Lung microvascular endothelial cell (primary cell): ENCODE measurements around the gene LRRC56. TPM values are rescaled to one million over a fixed set of nuclear protein-coding genes. Genes with fewer than 3 reads are reported as not detected.

Experiments used
- DNase-seq, 2 donors: peaks; one replicate each; pipeline versions ENCODE4 v3.0.0 to v3.0.0-alpha.2; 2010; ENCODE audit warnings: low read depth in 2 of 2
- total RNA-seq: library from RNA; depleted of rRNA; stranded (reverse); fragments of >200 nt; gene quantifications from 2 replicates; pipeline ENCODE4 v1.2.1, GENCODE V29; 2014

The LRRC56 gene, protein sequence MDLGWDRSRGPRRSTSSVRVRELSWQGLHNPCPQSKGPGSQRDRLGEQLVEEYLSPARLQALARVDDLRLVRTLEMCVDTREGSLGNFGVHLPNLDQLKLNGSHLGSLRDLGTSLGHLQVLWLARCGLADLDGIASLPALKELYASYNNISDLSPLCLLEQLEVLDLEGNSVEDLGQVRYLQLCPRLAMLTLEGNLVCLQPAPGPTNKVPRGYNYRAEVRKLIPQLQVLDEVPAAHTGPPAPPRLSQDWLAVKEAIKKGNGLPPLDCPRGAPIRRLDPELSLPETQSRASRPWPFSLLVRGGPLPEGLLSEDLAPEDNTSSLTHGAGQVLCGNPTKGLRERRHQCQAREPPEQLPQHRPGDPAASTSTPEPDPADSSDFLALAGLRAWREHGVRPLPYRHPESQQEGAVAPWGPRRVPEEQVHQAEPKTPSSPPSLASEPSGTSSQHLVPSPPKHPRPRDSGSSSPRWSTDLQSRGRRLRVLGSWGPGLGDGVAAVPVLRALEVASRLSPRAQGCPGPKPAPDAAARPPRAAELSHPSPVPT
- 0.22 and 0.60 TPM in 2 replicates for total RNA-seq

DNA sequence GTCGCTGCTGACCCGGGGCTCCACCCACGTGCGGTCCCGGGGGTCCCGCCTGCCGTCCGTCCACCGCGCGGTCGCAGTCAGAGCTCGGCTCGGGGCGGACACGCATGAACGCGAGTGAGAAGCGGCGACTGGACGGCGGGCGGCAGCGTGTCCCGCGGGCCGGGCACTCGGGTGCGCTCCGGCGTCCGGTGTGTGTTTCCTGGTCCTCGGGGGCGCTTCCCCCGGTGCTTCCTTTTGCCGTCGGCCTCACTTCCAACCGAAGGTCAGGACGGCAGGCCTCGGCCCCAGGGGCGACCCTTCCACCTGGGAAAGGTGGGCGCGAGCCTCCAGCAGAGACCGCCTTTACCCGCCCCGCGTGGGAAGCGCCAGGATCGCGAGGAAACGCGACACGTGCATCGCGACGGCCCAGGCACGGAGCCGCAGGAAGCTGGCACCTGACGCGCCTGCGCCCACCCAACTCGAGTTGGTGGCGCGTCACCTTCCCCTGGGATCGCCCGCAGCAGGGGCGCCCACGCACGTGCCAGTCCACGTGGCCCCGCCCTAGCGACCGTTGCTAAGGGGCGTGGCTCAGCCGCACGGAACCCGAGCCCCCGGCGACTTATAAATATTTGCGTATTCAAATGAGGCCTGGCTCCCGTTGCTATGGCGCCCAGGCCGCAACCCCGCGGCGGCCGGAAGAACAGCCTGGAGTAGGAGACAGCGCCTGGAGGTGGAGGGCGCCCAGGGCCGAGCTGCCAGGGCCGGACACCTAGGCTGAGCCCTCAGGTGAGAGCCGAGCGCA lies at the start of gene LRRC56:
Gene LRRC56 (plus strand): TSS at position 687 of the 781 bp plus-strand sequence. CDS start 3,158 bp downstream, outside the sequence.
- peak; percentile 67 to 81 for DNase-seq

DNA sequence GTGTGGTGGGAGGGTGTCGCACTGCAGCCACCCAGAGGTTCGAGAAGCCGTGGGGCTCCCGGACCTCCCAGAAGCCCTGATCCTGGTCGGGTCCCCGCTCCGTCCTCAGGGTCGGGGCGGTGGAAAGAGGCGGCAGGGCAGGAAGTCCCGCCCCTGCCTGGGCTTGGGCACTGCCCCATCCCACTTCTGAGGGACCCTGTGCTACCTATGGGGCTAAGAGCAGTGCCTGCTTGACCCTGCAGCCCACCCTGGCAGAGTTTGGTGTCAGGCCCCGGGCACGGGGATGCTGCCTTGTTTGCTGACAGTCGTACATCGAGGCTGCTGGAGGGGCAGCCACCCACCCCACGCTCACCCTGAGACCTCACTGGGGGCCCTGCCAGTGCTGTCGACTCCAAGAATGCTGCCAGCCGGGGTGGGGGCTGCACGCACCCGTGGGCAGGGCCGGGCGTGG lies 49.7 kb upstream of the LRRC56 start:
- no peak for DNase-seq

DNA sequence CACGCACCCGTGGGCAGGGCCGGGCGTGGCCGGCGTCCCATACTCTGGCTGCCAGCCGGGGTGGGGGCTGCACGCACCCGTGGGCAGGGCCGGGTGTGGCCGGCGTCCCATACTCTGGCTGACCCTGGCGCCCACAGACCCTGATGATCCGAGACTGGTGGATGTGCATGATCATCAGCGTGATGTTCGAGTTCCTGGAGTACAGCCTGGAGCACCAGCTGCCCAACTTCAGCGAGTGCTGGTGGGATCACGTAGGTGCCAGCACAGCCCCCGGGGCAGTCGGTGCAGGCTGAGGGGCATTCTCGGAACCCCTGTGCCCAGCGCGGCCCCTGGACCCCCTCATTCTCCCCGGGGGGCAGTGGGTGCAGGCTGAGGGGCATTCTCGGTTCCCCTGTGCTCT lies 49.3 kb upstream of the LRRC56 start:
- no peak for DNase-seq

DNA sequence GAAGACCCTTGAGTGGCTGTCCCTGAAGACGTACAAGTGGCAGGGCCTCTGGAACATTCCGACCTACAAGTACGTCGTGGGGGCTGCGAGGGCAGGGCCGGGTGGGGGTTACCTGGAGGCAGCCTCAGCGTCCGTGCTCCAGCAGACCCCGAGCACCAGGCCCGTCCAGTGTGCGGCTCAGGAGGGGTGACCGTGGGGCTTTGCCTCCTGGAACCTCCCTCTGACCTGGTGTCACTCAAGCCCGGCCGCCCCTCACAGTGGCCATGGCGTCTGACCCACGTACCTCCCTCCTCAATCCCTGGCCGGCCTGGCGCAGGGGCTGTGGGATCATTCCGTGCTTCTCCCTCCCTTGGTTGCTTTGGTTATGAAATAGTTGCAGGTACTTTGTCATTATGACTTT lies 48.7 kb upstream of the LRRC56 start:
- no peak for DNase-seq

DNA sequence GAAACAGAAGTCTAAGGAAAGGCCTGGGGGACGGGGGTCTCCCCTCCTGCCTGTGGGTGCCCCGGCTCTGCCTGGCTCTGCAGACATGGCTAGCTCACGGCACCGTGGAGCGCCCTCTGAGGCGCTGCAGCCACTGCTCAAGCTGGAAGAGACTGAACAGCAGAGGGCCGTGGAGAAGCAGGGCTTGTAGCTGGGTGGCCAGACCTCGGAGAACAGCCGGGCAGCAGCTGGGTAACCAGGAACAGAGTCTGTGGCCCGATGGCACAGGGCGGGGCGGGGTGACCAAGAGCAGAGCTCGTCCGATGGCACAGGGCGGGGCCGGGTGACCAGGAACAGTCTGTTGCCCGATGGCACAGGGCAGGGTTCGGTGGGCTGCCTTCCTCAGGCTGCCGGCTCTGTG lies 48.3 kb upstream of the LRRC56 start:
- no peak for DNase-seq

DNA sequence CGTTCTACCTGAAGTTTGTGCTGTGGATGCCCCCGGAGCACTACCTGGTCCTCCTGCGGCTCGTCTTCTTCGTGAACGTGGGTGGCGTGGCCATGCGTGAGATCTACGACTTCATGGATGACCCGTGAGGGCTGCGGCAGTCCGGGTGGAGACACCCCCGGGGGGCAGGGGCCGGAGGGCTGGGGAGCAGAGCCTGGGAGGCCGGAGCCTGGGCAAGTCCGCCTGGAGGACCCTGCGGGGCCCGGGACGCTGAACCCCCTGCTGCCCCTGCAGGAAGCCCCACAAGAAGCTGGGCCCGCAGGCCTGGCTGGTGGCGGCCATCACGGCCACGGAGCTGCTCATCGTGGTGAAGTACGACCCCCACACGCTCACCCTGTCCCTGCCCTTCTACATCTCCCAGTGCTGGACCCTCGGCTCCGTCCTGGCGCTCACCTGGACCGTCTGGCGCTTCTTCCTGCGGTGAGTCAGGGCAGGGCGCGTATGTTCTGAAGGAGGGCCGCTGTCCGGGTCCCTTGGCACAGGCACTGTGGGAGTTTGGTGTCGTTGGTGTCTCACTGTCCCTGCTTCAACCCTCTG lies 47.6 kb upstream of the LRRC56 start:
- DNase-seq: no peak

DNA sequence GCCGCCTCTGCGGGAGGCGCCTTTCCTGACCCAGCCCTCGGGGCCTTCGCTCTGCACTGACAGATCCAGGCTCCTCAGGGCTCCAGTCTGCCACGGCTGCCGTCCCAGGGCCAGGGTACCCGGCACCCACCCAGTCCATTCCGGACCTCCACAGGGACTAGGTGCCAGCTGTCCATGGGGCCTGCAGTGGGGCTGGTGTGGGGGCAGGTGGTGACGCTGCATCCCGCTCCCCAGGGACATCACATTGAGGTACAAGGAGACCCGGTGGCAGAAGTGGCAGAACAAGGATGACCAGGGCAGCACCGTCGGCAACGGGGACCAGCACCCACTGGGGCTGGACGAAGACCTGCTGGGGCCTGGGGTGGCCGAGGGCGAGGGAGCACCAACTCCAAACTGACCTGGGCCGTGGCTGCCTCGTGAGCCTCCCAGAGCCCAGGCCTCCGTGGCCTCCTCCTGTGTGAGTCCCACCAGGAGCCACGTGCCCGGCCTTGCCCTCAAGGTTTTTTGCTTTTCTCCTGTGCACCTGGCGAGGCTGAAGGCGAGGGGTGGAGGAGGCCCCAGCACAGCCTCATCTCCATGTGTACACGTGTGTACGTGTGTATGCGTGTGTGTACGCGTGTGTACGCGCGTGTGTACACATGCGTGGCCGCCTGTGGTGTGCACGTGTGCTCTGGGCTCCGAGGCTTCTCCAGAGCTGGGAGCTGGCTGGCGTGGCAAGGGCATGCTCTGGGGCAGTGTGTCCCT lies 47.0 kb upstream of the LRRC56 start:
- no peak for DNase-seq

DNA sequence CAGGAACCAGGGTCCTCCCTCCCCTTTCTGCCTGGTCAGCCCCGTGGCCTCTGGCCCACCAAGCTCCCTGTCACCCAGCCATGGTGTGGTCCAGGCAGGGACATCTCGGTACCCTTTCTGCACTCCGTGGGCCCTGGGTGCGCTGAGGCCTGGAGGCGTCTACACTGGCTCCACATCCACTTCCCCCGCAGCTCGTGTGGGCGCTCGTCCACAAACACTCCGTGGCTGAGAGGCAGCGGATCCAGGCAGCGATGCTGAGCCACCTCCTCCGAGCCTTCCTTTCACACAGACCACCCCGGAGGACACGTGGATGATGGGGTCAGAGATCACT lies 46.4 kb upstream of the LRRC56 start:
- DNase-seq: no peak

DNA sequence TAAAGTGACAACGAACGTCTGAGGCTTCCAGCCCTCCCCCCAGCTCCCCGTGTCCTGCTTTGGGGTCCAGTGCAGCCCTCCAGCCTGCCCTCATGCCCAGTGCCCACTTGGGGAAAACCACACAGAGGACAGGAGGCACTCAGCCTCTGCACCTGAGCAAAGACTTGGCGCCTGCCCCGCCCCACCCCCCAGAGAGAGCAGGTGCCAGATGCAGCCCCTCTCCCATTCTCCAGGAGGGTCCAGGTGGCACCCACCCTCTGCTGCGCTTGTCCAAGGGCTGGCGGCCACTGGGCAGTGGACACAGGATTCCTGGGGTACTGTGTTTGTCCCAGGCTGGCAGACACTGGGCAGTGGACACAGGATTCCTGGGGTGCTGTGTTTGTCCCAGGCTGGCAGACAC lies 46.0 kb upstream of the LRRC56 start:
- no peak for DNase-seq

DNA sequence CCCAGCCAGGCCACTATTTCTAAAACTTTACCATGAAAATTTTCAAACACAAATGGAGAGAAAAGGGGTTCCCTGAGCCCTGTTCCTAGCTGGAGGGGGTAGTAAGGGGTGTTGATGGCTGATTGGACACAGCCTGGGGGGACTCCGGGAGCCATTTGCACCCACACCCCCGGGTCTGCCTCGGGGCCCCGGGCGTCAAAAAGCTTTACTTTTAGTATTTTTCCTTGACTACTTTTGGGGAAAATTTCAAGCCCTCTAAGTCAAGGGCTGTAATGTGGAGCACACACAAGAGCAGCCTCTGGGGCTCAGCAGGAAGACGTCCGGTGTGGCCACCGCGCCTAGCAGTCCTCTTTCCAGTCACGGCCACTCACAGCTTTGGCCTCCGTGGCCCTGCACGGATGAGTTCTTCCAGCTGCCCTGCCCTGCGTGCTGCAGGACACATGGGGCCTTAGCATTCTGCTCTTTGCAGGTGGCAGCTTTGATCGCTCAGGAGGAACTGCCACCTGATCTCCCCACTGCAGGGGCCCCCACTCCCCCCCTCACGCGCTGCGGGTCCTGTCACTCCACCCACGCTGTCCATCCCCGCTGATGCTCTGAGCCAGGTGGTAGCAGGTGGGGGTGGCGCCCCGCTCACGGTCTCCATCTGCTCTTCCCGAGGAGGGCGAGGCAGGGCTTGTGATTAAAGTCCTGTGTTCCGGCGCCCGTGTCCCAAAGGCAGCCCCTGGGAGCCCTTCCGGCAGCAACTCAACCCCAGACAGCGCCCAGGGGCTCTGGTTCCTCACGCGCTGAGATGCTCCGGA lies 44.7 kb upstream of the LRRC56 start:
- no peak for DNase-seq

DNA sequence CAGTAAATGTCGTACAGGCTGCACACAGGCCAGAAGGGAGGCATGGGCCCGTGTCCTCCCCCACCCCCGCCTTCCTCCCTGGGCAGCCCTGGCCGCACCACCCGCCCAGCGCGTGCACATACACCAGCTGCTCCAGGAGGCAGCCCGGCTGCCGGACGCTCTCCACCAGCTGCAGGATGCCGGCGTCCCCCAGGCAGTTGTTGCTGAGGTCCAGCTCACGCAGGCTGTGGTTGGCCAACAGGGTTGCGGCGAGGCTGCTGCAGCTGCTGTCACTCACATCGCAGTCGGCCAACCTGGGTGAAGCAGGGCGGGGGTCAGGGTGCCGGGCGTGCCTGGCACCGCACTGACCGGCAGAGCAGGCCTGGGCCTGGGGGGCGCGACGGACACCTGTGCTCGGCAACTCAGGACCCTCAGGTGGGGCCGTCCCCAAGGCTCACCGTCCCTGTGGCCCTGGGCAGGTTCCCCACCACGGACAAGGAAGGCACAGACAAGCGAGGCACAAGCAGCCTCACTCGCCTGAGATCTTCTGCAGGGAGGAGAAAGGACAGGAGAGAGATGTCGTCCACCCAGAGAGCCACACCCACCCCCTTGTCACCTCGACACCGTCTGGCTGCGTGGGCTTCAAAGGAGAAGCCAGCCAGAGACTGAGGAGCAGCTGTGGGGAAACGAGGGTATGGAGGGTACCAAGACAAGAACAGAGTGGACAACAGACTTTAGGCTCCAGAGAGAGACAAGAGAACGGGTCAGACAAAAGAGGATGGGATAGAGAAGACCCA lies 42.4 kb upstream of the LRRC56 start:
- DNase-seq: no peak

DNA sequence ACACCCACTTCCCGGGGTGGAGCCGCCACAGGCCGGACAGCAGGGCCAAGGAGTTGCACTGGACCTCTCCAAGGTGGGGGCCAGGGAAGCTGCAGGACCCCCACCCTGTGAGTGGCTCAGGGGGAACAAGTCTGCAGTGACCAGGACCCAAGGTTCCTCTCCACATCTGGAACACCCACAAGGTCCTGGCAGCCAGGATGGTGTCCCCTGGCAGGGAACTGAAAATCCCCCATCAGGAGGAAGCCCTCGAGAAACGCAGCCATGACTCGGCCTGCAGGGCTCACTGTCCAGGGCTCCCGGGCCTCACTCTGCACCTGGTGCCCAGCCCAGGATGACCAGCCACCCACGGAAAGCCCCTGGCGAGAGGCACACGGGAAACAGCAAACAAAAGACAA lies 41.8 kb upstream of the LRRC56 start:
- peak; percentile 45 to 53 for DNase-seq

DNA sequence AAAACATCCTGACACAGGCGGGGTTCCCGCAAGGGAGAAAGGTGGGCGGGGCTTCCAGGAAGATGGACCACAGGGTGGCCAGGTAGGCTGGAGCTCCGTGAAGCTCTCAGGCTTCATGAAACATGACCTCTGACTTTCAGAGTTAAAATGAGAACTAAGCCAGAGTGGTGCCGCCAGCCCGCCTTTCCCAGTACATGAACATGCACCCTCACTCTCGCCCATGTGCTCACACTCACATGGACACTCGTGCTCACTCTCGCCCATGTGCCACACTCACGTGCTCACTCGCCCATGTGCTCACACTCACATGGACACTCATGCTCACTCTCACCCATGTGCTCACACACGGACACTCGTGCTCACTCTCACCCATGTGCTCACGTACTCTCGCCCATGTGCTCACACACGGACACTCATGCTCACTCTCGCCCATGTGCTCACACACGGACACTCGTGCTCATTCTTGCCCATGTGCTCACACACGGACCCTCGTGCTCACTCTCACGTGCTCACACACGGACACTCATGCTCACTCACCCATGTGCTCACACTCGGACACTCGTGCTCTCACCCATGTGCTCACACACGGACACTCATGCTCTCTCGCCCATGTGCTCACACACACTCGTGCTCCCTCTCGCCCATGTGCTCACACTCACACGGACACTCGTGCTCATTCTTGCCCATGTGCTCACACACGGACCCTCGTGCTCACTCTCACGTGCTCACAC lies 40.3 kb upstream of the LRRC56 start:
- no peak for DNase-seq

DNA sequence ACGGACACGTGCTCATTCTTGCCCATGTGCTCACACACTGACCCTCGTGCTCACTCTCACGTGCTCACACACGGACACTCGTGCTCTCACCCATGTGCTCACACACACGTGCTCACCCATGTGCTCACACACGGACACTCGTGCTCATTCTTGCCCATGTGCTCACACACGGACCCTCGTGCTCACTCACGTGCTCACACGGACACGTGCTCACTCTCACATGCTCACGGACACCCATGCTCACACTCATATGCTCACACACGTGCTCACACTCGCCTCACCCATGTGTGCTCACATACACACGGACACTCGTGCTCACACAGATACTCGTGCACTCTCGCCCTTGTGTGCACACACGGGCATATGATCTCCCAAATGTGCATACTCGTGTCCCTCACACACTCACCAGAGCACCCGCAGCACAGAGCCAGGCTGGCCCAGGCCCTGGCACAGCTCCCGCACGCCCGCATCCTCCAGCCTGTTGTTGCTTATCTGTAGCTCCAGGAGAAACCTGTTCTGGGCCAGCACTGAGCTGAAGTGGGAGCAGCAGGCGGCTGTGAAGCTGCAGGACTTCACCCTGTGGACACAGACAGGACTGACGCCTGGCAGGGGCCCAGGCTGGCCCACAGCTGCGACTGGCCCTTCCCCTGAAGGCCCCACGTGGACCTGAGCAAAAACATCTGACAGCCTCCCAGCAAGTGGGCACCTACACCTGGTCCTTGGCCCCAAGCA lies 39.6 kb upstream of the LRRC56 start:
- no peak for DNase-seq

DNA sequence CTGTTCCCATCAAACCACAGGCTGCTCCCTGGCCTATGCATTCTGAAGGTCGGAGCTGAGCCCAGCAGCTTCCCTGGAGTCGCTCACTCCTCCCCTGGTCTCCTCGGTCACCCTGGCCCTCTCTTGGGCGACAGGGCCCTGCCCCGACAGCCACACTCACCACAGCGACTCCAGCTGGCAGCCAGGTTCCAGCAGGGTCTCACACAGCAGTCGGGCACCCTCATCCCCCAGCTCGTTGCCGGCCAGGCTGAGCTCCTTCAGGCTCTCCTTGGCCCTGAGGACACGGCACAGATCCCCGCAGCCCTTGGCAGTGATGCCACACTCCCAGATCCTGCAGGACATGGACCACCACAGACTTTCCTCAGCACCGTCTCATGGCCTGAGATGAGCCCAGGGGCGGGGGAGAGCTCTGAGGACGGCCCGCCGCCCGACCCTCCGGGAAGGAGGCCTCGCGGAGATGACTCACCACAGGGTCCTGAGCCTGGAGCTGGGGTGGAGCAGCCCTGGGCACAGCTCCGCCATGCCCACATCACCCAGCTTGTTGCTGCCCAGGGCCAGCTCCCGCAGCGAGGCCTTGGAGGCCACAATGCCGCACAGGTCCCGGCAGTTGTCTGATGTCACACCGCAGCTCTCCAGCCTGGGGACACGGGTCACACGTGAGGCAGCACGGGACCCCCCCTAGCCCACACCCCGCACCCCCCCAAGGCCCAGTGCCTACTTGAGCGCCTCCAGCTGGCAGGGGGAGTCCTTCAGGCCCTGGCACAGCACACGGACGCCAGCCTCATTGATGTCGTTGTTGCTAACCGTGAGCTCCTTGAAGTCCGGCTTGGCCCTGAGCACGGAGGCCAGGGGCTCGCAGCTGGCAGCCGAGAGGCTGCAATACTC lies 38.8 kb upstream of the LRRC56 start:
- DNase-seq: no peak

DNA sequence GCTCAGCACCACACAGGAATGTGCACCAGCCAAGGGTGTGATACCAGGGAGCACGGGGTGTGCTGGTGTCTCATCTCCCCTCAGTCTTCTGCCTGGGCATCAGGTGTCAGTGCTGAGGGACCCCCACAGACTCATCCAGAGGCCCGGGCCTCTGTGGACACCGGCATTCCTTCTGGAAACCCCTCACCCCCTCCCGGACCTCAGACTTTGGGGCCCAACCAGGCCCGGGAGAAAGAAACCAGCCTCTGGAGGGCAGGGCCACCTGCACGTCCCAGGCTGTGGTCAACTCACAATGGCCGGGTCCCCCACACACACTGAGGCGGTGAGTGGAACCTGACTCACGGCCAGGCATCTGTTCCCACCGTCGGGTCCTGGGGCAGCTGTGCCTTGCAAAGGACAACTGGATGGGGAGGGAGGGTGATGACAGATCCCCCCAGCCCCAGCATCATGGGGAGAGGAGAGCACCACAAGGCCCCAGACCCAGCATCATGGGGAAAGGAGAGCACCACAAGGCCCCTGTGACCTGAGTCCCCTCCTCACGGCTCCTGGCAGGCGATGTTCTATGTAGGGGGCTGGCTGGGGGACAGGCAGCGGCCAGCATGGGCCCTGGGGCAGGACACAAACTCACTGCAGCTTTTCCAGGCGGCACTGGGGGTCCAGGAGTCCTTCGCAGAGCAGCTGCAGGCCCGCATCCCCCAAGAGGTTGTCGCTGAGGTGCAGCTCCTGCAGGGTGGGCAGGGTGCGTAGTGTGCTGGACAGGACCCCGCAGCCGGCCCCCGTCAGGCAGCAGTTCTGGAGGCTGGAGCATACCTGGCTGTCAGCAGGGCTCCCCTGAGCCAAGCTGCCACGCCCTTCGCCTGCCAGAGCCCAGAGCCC lies 37.9 kb upstream of the LRRC56 start:
- no peak for DNase-seq
